ENCODE measurements around the gene PKD1L1. TPM values are rescaled to one million over a fixed set of nuclear protein-coding genes. Genes with fewer than 3 reads are reported as not detected.

The PKD1L1 gene
- polyA plus RNA-seq, 1 of the 3 experiments (the other 2 are of a cell fraction), result 0.10 TPM

GRCh38 chr7:47915616-47915976, 32.7 kb downstream of the PKD1L1 start (continued):
- no peak for TF ChIP-seq MAX (IDR thresholded peaks at IDR 0.05; ENCODE audit: low read depth)
- TF ChIP-seq FOXM1 (IDR thresholded peaks at IDR 0.05; ENCODE audit: low read depth), result no peak
- TF ChIP-seq NRF1 (IDR thresholded peaks at IDR 0.05; ENCODE audit: low read depth, low read length), result no peak
- TF ChIP-seq MEF2A (IDR thresholded peaks at IDR 0.05; ENCODE audit: borderline replicate concordance, low read depth), result no peak
- no peak for TF ChIP-seq EZH2phosphoT487 (IDR thresholded peaks at IDR 0.05; ENCODE audit: borderline replicate concordance, low read depth)
- no peak for TF ChIP-seq SIN3A (IDR thresholded peaks at IDR 0.05; ENCODE audit: borderline replicate concordance, low read depth, low read length)
- no peak for TF ChIP-seq USF2 (IDR thresholded peaks at IDR 0.05; ENCODE audit: borderline replicate concordance, low read depth, low read length)

DNA sequence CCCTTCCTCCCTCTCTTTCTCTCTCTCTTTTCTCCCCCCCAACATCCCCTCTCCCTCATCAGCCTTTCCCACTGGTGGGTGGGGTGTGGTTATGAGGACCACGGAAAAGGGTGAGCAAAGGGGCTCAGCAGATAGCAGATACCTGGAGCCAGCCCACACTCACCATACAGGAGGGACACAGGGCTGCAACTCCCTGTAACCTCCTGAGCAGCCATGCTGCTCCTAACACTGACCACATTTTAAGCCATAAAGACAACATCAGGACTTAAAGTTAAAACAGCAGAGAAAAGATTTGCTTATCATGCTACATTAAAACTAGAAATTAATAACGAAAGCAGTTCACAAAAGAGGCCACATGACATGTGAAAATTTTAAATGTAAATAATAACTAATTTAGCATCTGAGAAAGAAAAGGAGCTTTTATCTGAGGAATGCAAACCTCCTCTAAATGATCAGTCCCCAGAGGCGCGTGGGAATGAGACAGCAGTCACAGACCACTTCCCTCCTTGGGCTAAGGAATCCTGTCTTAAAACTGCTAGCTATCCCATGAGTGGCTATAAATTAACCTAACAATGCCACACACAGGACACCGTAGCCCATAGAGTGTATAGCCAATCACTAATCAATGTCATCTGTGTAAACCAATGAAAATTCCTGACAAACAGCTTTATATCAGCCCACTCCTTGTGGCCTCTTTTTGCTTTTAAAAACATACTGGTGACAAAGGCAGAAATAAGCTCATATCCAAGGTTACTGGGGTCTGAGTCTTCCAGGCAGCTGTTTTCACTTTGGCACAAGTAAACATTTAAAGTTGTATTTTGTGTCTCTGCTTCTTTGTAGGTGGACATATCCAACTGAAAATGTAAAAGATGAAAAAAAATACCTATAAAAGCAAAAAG, 33.3 kb downstream of the PKD1L1 start:
- WGBS (ENCODE audit: low lambda C conversion rate), result 76% methylated on average over 5 of the region's 5 CpGs
- Histone ChIP-seq H3K36me3 (replicated peaks in 1 of 2; ENCODE audit: control insufficient read depth in 1 of 2, insufficient read depth in 2 of 2, low read length in 1 of 2) (no peaks in the 10 kb centered on the region), H3K9me2 (no peaks in the 10 kb centered on the region), H3F3A (replicated peaks; ENCODE audit: insufficient read depth) (no peaks in the 10 kb centered on the region), H3K79me2 (ENCODE audit: insufficient read depth) (no peaks in the 10 kb centered on the region), H2AFZ (ENCODE audit: low read depth) (no peak overlapping the region), H3K4me2 (no peak overlapping the region), H3K27me3 (ENCODE audit: insufficient read depth) (no peaks in the 10 kb centered on the region), H4K20me1 (ENCODE audit: insufficient read depth) (no peaks in the 10 kb centered on the region), H3K9ac (no peak overlapping the region), H3K27ac (ENCODE audit: low read depth in 2 of 2, low read length in 1 of 2) (no peak overlapping the region), H3K4me1 (ENCODE audit: control insufficient read depth in 1 of 2, insufficient read depth in 2 of 2, low read depth in 1 of 2, low read length in 1 of 2) (no peaks in the 10 kb centered on the region; a peak in 1 of 4 replicates), H3K4me3 (ENCODE audit: low read depth in 2 of 2, low read length in 1 of 2) (no peak overlapping the region), H3K9me3 (peaks cover 7% of the 10 kb centered on the region)
- POLR2A ChIA-PET, result no interaction called here
- TF ChIP-seq EZH2phosphoT487 (IDR thresholded peaks at IDR 0.05; ENCODE audit: borderline replicate concordance, low read depth), result no peak
- no peak for TF ChIP-seq FOSL2 (IDR thresholded peaks at IDR 0.05; ENCODE audit: borderline replicate concordance, low read depth)
- no peak for TF ChIP-seq TEAD4 (IDR thresholded peaks at IDR 0.05; ENCODE audit: borderline replicate concordance, insufficient read depth)
- no peak for TF ChIP-seq NRF1 (IDR thresholded peaks at IDR 0.05; ENCODE audit: low read depth, low read length)
- TF ChIP-seq GABPA (IDR thresholded peaks at IDR 0.05; ENCODE audit: low read depth), result no peak
- no peak for TF ChIP-seq YY1 (IDR thresholded peaks at IDR 0.05; ENCODE audit: low read depth)
- CTCF ChIA-PET, result interaction anchor here (1.1 to 4.0 kb wide), 4 partner anchors 10 to 73 kb away, joined by 3 to 19 read pairs (median 4); no protein-coding TSS in a partner anchor
- DNase-seq, result no peak

- H3K4me2 ChIP-seq, result no peak overlapping the region
- H3K27ac ChIP-seq (ENCODE audit: low read depth in 2 of 2, low read length in 1 of 2), result no peak overlapping the region
- no peak overlapping the region for H2AFZ ChIP-seq (ENCODE audit: low read depth)
- CTCF ChIA-PET, result interaction anchor here (1.7 to 2.0 kb wide), 2 partner anchors 33 to 198 kb away, joined by 4 to 7 read pairs; no protein-coding TSS in a partner anchor
- no peaks in the 10 kb centered on the region; a peak in 1 of 4 replicates for H3K4me1 ChIP-seq (ENCODE audit: control insufficient read depth in 1 of 2, insufficient read depth in 2 of 2, low read depth in 1 of 2, low read length in 1 of 2)
- no peaks in the 10 kb centered on the region for H3K79me2 ChIP-seq (ENCODE audit: insufficient read depth)
- no peak overlapping the region for H3K9ac ChIP-seq
- H3K27me3 ChIP-seq (ENCODE audit: insufficient read depth), result no peaks in the 10 kb centered on the region
- TF ChIP-seq EZH2phosphoT487 (IDR thresholded peaks at IDR 0.05; ENCODE audit: borderline replicate concordance, low read depth) (no peak), SIN3A (IDR thresholded peaks at IDR 0.05; ENCODE audit: borderline replicate concordance, low read depth, low read length) (no peak), RFX5 (IDR thresholded peaks at IDR 0.05; ENCODE audit: low read length) (no peak), MXI1 (IDR thresholded peaks at IDR 0.05; ENCODE audit: low read depth, low read length) (no peak), ZBTB33 (IDR thresholded peaks at IDR 0.05; ENCODE audit: borderline replicate concordance, low read depth) (no peak), FOSL2 (IDR thresholded peaks at IDR 0.05; ENCODE audit: borderline replicate concordance, low read depth) (no peak), JUND (IDR thresholded peaks at IDR 0.05) (no peak)
- no peaks in the 10 kb centered on the region for H4K20me1 ChIP-seq (ENCODE audit: insufficient read depth)
- H3K36me3 ChIP-seq (replicated peaks in 1 of 2; ENCODE audit: control insufficient read depth in 1 of 2, insufficient read depth in 2 of 2, low read length in 1 of 2), result no peaks in the 10 kb centered on the region
- 84% methylated on average over 6 of the region's 6 CpGs for WGBS (ENCODE audit: low lambda C conversion rate)
- POLR2A ChIA-PET, result no interaction called here
- no peaks in the 10 kb centered on the region for H3K9me2 ChIP-seq
- no peak for DNase-seq
- H3F3A ChIP-seq (replicated peaks; ENCODE audit: insufficient read depth), result no peaks in the 10 kb centered on the region
- 0 out of 2 replicates have a peak, but pooled peaks cover under 1% of the 10 kb centered on the region for H3K9me3 ChIP-seq
- H3K4me3 ChIP-seq (ENCODE audit: low read depth in 2 of 2, low read length in 1 of 2), result no peak overlapping the region
Observed at GRCh38 chr7:47912332-47912731, 35.9 kb downstream of the PKD1L1 start.

Measured in SK-N-SH (cell line).